ENCODE data around the gene CDK16. TPM values are rescaled to one million over a fixed set of nuclear protein-coding genes. Genes with fewer than 3 reads are reported as not detected.

Gene CDK16
- total RNA-seq = 63.8 and 86.1 TPM in 2 replicates

GRCh38 chrX:47218280-47218919, at the start of gene CDK16:
TSS of gene CDK16 (plus strand) at chrX:47218681. CDS start at chrX:47223558, 4,877 bp downstream.

GRCh38 chrX:47193475-47194193, 24.8 kb upstream of the CDK16 start, which contains the start of gene UBA1:
TSS of gene UBA1 (plus strand) at chrX:47193829. CDS start at chrX:47198803, 4,974 bp downstream.

GRCh38 chrX:47232803-47233332, 14.4 kb downstream of the CDK16 start, which contains the start of gene USP11:
TSS of gene USP11 (plus strand) at chrX:47233009. CDS start at chrX:47233044, 35 bp downstream.

Other genes starting within 250 kb of the CDK16 start
- not detected in 2 replicates for gene RGN, start 140.2 kb upstream of the CDK16 start, total RNA-seq
- 83.6 and 95.2 TPM in 2 replicates for gene NDUFB11, start 74.0 kb upstream of the CDK16 start, total RNA-seq
- gene RBM10, start 73.5 kb upstream of the CDK16 start, total RNA-seq = 30.3 and 39.0 TPM in 2 replicates
- 98.6 and 103 TPM in 2 replicates for gene UBA1, start 24.9 kb upstream of the CDK16 start, total RNA-seq
- gene USP11, start 14.3 kb downstream of the CDK16 start, total RNA-seq = 20.4 and 30.3 TPM in 2 replicates
- not detected in 2 replicates for gene ZNF157, start 151.9 kb downstream of the CDK16 start, total RNA-seq

Data from pericardium fibroblast (primary cell).